Transverse colon (tissue), 4 donors: ENCODE measurements around the gene KCNH6.

Source experiments
- CTCF ChIP-seq, 5 experiments: fragments of 200-600 bp in 3 of 5; fragments of 450-650 bp in 2 of 5; sonication (generic) in 3 of 5; IDR thresholded peaks; 1 replicate in 2 of 5; 2 replicates in 3 of 5; pipeline ENCODE4 v1.5.1; 2016 to 2017; ENCODE audit warnings: antibody characterized with exemption in 5 of 5, inconsistent platforms in 3 of 5, mild to moderate bottlenecking in 2 of 5, moderate library complexity in 1 of 5
- EP300 ChIP-seq: sonication (generic); formaldehyde crosslinking; IDR thresholded peaks from one replicate; pipeline ENCODE4 v1.6.1; 2017; ENCODE audit warnings: antibody characterized with exemption, low read depth
- POLR2A ChIP-seq: fragments of 450-650 bp; IDR thresholded peaks from one replicate; pipeline ENCODE4 v1.6.1; 2016; ENCODE audit warnings: antibody characterized with exemption, mild to moderate bottlenecking, moderate library complexity
- POLR2AphosphoS5 ChIP-seq, 3 donors: sonication (generic); formaldehyde crosslinking; IDR thresholded peaks; one replicate each; pipeline ENCODE4 v1.6.1; 2016; ENCODE audit warnings: antibody characterized with exemption in 3 of 3

- TF ChIP-seq CTCF (IDR thresholded peaks at IDR 0.05) (no peak), POLR2AphosphoS5 (IDR thresholded peaks at IDR 0.05) (no peak), POLR2A (no peak), EP300 (no peak)
Measured at GRCh38 chr17:63529711-63530556, 6.8 kb downstream of the KCNH6 start.
